Right lobe of liver (tissue), 4 donors: ENCODE data around the gene INMT.

Source experiments
- CTCF ChIP-seq, 4 donors: fragments of 200-600 bp in 3 of 4; fragments of 450-650 bp in 1 of 4; IDR thresholded peaks; one replicate each; pipeline versions ENCODE4 v1.5.1 to v1.8.0; 2016 to 2022; ENCODE audit warnings: antibody characterized with exemption in 4 of 4, mild to moderate bottlenecking in 2 of 4
- POLR2A ChIP-seq: fragments of 450-650 bp; IDR thresholded peaks from one replicate; pipeline ENCODE4 v1.6.1; 2017; ENCODE audit warnings: antibody characterized with exemption, mild to moderate bottlenecking
- donor health status: DM: no; HTN: no; CAD: no.
- donor health status: DM: no; HTN: no; CAD: no.
- donor health status: DM: no; HTN: yes; CAD: no.

DNA sequence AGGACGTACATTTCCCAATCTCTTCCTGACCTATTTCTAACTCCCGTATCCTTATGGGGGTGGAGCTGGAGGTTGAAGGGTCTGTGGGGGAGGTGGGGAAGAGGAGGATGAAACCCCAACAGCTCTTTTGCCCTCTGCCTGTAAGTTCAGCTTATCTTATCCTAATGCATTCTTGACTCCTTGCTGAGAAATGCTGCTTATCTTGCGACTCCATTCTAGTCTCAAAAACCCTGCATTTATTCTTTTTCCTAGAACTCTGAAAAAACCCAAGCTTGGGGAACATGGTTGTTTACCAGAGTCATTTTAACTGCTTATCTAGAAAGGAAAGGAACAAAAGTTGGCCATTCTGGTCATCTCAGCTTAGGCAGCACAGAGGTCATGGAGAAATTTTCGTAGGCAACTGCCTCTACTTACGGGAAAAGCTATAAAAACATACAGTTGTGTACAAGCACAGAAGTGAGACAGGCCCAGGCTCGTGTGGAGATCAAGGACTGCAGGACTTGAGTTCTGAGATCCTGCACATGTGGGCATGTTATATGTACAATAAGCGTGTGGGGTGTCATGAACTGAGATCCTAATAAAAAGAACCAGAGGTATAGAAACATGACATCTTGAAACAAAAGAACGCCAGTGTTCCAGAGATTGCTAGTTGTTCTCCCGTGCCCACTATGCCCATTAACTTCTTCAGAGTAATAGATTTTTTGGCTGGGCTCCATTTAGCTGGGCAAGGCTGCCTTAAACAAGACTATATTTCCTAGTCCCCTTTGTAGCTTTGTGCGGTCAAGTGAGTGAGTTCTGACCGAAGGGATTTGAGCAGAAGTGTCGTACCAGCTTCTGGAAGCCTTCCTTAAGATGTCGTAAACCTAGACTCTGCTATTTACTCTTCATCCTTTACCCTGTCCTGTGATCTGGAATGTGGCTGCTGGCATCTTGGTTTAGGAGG, 9.6 kb downstream of the INMT start:
- TF ChIP-seq CTCF (IDR thresholded peaks at IDR 0.05) (no peak), POLR2A (no peak)
